DLD1 (cell line): Measurements from ENCODE around the gene ARPC1A.
"Not testable (repeated sequence)": the region's sequence is repeated elsewhere in the genome, so short reads cannot be mapped to it uniquely, and the experiment has no call there.

Experiments
- in situ Hi-C: cut with HindIII; loops from 2 replicates; pipeline ENCODE4 v1.10.0; 2017; ENCODE audit warnings: low sequenced_read_pairs

The ARPC1A gene

GRCh38 chr7:99366646-99367045 lies 40.9 kb downstream of the ARPC1A start:
- in situ Hi-C loops: no loop called here

GRCh38 chr7:99368750-99369389 lies 43.2 kb downstream of the ARPC1A start:
- in situ Hi-C loops: no loop called here

GRCh38 chr7:99369767-99370391 lies 44.2 kb downstream of the ARPC1A start:
- in situ Hi-C loops: no loop called here

GRCh38 chr7:99371376-99371920 lies 45.8 kb downstream of the ARPC1A start:
- in situ Hi-C loops: no loop called here

GRCh38 chr7:99372275-99373090 lies 46.8 kb downstream of the ARPC1A start:
- in situ Hi-C loops: no loop called here

- in situ Hi-C loops: no loop called here
Measured at GRCh38 chr7:99373091-99374066, 47.7 kb downstream of the ARPC1A start.

- in situ Hi-C loops: no loop called here
Measured at GRCh38 chr7:99374111-99375064, 48.7 kb downstream of the ARPC1A start, which contains the start of gene ARPC1B. Gene ARPC1B (plus strand): TSS chr7:99374730. CDS start chr7:99385715, 10,985 bp downstream.

GRCh38 chr7:99375070-99375807 lies 49.5 kb downstream of the ARPC1A start:
- in situ Hi-C loops: no loop called here

GRCh38 chr7:99379043-99379577 lies 53.4 kb downstream of the ARPC1A start:
- in situ Hi-C loops: no loop called here

- in situ Hi-C loops: not testable (repeated sequence)
Measured at GRCh38 chr7:99379693-99380031, 54.0 kb downstream of the ARPC1A start.

- in situ Hi-C loops: no loop called here
Measured at GRCh38 chr7:99380032-99380822, 54.5 kb downstream of the ARPC1A start.

GRCh38 chr7:99380823-99381663 lies 55.3 kb downstream of the ARPC1A start:
- in situ Hi-C loops: no loop called here

- in situ Hi-C loops: no loop called here
Measured at GRCh38 chr7:99381664-99382075, 56.0 kb downstream of the ARPC1A start.

- in situ Hi-C loops: no loop called here
Measured at GRCh38 chr7:99383203-99383602, 57.5 kb downstream of the ARPC1A start.

- in situ Hi-C loops: no loop called here
Measured at GRCh38 chr7:99383791-99384370, 58.2 kb downstream of the ARPC1A start.

GRCh38 chr7:99384523-99384922 lies 58.8 kb downstream of the ARPC1A start:
- in situ Hi-C loops: no loop called here
